Subcutaneous adipose tissue (tissue), 4 donors: ENCODE data around the gene CROCC2. TPM values are rescaled to one million over a fixed set of nuclear protein-coding genes. Genes with fewer than 3 reads are reported as not detected.

Experiments used
- CTCF ChIP-seq: fragments of 450-650 bp; IDR thresholded peaks from one replicate; pipeline ENCODE4 v1.5.1; 2016; ENCODE audit warnings: low read depth, mild to moderate bottlenecking, control low read depth, antibody characterized with exemption, moderate library complexity
- total RNA-seq, 4 donors: library from RNA; depleted of rRNA; stranded (reverse); fragments of >200 nt; gene quantifications; one replicate each; pipeline ENCODE4 v1.1.0, GENCODE V29; 2016

The CROCC2 gene
- total RNA-seq, 4 donors from 2014 or later: not detected

GRCh38 chr2:241011751-241012510 is 105.8 kb downstream of the CROCC2 start:
- no peak for TF ChIP-seq CTCF

- TF ChIP-seq CTCF: no peak
These were observed 108.1 kb downstream of the CROCC2 start for GRCh38 chr2:241014224-241014623.

- TF ChIP-seq CTCF: no peak
These were observed 108.6 kb downstream of the CROCC2 start for GRCh38 chr2:241014764-241015163.

GRCh38 chr2:241015439-241015838 is 109.3 kb downstream of the CROCC2 start:
- TF ChIP-seq CTCF: no peak

GRCh38 chr2:241017228-241017940 is 111.2 kb downstream of the CROCC2 start:
- no peak for TF ChIP-seq CTCF

- no peak for TF ChIP-seq CTCF
These were observed 112.1 kb downstream of the CROCC2 start for GRCh38 chr2:241018051-241018891.
